ENCODE results near the gene GNG11. TPM values are rescaled to one million over a fixed set of nuclear protein-coding genes. Genes with fewer than 3 reads are reported as not detected.

Gene GNG11
- total and polyA plus RNA-seq, 2 donors (not counting 3 experiments of a cell fraction or from before 2014, with no cell fraction given): 92.3 to 208 TPM

GRCh38 chr7:93921186-93921585, 349 bp upstream of the GNG11 start:
- peak overlapping the region; percentile 98 for H3K4me2 ChIP-seq (ENCODE audit: insufficient read depth, low read length)
- intact Hi-C loops (cut with micrococcal nuclease): loop anchor here (1.0 to 5.0 kb wide), 9 partner anchors 18 to 451 kb away; partner anchors contain the start of gene BET1
- ChIA-PET POLR2A (interaction anchor here (0.6 to 1.7 kb wide), 3 partner anchors 10 to 1959 kb away, joined by 3 to 12 read pairs (median 5); no protein-coding TSS in a partner anchor), CTCF (interaction anchor here (0.7 to 3.3 kb wide), 15 partner anchors 10 to 295 kb away, joined by 3 to 34 read pairs (median 5); partner anchors contain the start of gene GNGT1)
- DNase-seq (ENCODE audit: low read depth, low spot score) (no peak), FAIRE-seq (no peak)
- dilution Hi-C loops (cut with MboI; ENCODE audit: extremely low pct_ligation_motif_present, low sequenced_read_pairs): no loop called here
- peaks cover 41% of the 10 kb centered on the region for H3K79me2 ChIP-seq (ENCODE audit: control insufficient read depth, insufficient read depth, low read length)
- peaks cover 18% of the 10 kb centered on the region for H3K4me1 ChIP-seq (ENCODE audit: control insufficient read depth, extremely low read depth, insufficient read depth, low read length)
- peak overlapping the region; percentile 95 to 100 (median 100) for H3K4me3 ChIP-seq (replicated peaks in 1 of 3; ENCODE audit: insufficient read depth in 1 of 3, low read depth in 1 of 3, low read length in 3 of 3)
- H3K9me1 ChIP-seq (replicated peaks; ENCODE audit: control insufficient read depth, extremely low read depth, insufficient read depth, low read length): no peaks in the 10 kb centered on the region
- no TSS peak for BruUV-seq (replicated peaks)
- peaks cover 2 to 3% of the 10 kb centered on the region in 2 experiments for H3K36me3 ChIP-seq (ENCODE audit: control insufficient read depth in 2 of 2, extremely low read depth in 1 of 2, insufficient read depth in 2 of 2, low read length in 2 of 2)
- H3K27me3 ChIP-seq (ENCODE audit: control insufficient read depth in 2 of 2, insufficient read depth in 2 of 2, low read length in 2 of 2): no peaks in the 10 kb centered on the region
- H4K20me1 ChIP-seq (replicated peaks; ENCODE audit: control insufficient read depth, extremely low read depth, insufficient read depth, low read length): peaks cover 5% of the 10 kb centered on the region
- peak overlapping the region; percentile 72 for H2AFZ ChIP-seq (ENCODE audit: low read depth, low read length)
- TF ChIP-seq MYC (IDR thresholded peaks at IDR 0.05; ENCODE audit: low read depth, low read length): no peak
- no peak for TF ChIP-seq EZH2 (IDR thresholded peaks at IDR 0.05; ENCODE audit: borderline replicate concordance, low read depth, low read length, severe bottlenecking)
- no peak for TF ChIP-seq FOS (IDR thresholded peaks at IDR 0.05; ENCODE audit: borderline replicate concordance, insufficient read depth, low read length)
- TF ChIP-seq POLR2A (IDR thresholded peaks at IDR 0.05; ENCODE audit: low read depth, low read length): no peak
- no peak for TF ChIP-seq GATA2 (IDR thresholded peaks at IDR 0.05; ENCODE audit: insufficient read depth, insufficient read length, low read depth, low read length)
- no peak for TF ChIP-seq CTCF (IDR thresholded peaks at IDR 0.05; ENCODE audit: extremely low read depth in 1 of 2, insufficient read depth in 1 of 2, low read depth in 1 of 2, low read length in 2 of 2)
- no peak for TF ChIP-seq POLR2AphosphoS5 (IDR thresholded peaks at IDR 0.05; ENCODE audit: insufficient read depth, low read depth, low read length)
- TF ChIP-seq JUN (IDR thresholded peaks at IDR 0.05; ENCODE audit: borderline replicate concordance, insufficient read depth, insufficient read length, low read depth): no peak
- no peak for TF ChIP-seq MAX (IDR thresholded peaks at IDR 0.05; ENCODE audit: insufficient read depth, insufficient read length)
- peak overlapping the region; percentile 99 for H3K27ac ChIP-seq (ENCODE audit: insufficient read depth, low read depth, low read length)
- peak overlapping the region; percentile 100 for H3K9ac ChIP-seq (replicated peaks; ENCODE audit: extremely low read depth, insufficient read depth, low read length)
- no peaks in the 10 kb centered on the region for H3K9me3 ChIP-seq (replicated peaks; ENCODE audit: control insufficient read depth, insufficient read depth, low read length)
